ENCODE data around the gene PCDHGA8. TPM values are rescaled to one million over a fixed set of nuclear protein-coding genes. Genes with fewer than 3 reads are reported as not detected.
A peak's percentile ranks its signal among the peaks of the same experiment; 100 is the strongest.
"Not testable (repeated sequence)": the region's sequence is repeated elsewhere in the genome, so short reads cannot be mapped to it uniquely, and the experiment has no call there.

Gene PCDHGA8
- polyA plus RNA-seq, 1 donor (not counting 4 experiments of a cell fraction or from before 2014, with no cell fraction given) = 0.08 TPM

- FAIRE-seq (no peak), DNase-seq (ENCODE audit: low read depth, low spot score) (no peak)
- Histone ChIP-seq H2AFZ (ENCODE audit: control insufficient read depth, low read length) (no peak overlapping the region), H3K27ac (ENCODE audit: control insufficient read depth, insufficient read depth, low read length) (no peak overlapping the region), H3K4me3 (ENCODE audit: control insufficient read depth in 2 of 3, extremely low read depth in 1 of 3, insufficient read depth in 2 of 3, low read depth in 1 of 3, low read length in 3 of 3) (no peak overlapping the region), H4K20me1 (ENCODE audit: control insufficient read depth, extremely low read depth, insufficient read depth, low read length) (no peaks in the 10 kb centered on the region), H3K4me1 (ENCODE audit: control insufficient read depth, extremely low read depth, insufficient read depth, low read length) (no peaks in the 10 kb centered on the region), H3K9me1 (ENCODE audit: control insufficient read depth, extremely low read depth, insufficient read depth, low read length) (no peaks in the 10 kb centered on the region), H3K9ac (ENCODE audit: control insufficient read depth, extremely low read depth, insufficient read depth, low read length) (no peak overlapping the region), H3K36me3 (ENCODE audit: control insufficient read depth in 2 of 2, extremely low read depth in 1 of 2, insufficient read depth in 2 of 2, low read length in 2 of 2) (no peaks in the 10 kb centered on the region), H3K9me3 (ENCODE audit: control insufficient read depth, low read depth, low read length) (peaks cover 10% of the 10 kb centered on the region), H3K27me3 (ENCODE audit: control insufficient read depth, extremely low read depth, insufficient read depth, low read length) (no peaks in the 10 kb centered on the region), H3K4me2 (ENCODE audit: control insufficient read depth, extremely low read depth, insufficient read depth, low read depth, low read length) (no peak overlapping the region), H3K79me2 (ENCODE audit: control insufficient read depth, insufficient read depth, low read length) (no peaks in the 10 kb centered on the region)
- no peak for TF ChIP-seq EZH2 (IDR thresholded peaks at IDR 0.05; ENCODE audit: low read length)
- TF ChIP-seq, protein P1, sequence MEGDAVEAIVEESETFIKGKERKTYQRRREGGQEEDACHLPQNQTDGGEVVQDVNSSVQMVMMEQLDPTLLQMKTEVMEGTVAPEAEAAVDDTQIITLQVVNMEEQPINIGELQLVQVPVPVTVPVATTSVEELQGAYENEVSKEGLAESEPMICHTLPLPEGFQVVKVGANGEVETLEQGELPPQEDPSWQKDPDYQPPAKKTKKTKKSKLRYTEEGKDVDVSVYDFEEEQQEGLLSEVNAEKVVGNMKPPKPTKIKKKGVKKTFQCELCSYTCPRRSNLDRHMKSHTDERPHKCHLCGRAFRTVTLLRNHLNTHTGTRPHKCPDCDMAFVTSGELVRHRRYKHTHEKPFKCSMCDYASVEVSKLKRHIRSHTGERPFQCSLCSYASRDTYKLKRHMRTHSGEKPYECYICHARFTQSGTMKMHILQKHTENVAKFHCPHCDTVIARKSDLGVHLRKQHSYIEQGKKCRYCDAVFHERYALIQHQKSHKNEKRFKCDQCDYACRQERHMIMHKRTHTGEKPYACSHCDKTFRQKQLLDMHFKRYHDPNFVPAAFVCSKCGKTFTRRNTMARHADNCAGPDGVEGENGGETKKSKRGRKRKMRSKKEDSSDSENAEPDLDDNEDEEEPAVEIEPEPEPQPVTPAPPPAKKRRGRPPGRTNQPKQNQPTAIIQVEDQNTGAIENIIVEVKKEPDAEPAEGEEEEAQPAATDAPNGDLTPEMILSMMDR (optimal IDR thresholded peaks at IDR 0.05 in 1 of 3, IDR thresholded peaks at IDR 0.05 in 1 of 3, conservative IDR thresholded peaks at IDR 0.05 in 1 of 3; ENCODE audit: extremely low read depth in 1 of 3, insufficient read depth in 2 of 3, low read length in 3 of 3) = no peak
- dilution Hi-C loops (cut with MboI; ENCODE audit: extremely low pct_ligation_motif_present, low sequenced_read_pairs) = no loop called here
Measured at GRCh38 chr5:141345327-141345726, 47.1 kb upstream of the PCDHGA8 start.

DNA sequence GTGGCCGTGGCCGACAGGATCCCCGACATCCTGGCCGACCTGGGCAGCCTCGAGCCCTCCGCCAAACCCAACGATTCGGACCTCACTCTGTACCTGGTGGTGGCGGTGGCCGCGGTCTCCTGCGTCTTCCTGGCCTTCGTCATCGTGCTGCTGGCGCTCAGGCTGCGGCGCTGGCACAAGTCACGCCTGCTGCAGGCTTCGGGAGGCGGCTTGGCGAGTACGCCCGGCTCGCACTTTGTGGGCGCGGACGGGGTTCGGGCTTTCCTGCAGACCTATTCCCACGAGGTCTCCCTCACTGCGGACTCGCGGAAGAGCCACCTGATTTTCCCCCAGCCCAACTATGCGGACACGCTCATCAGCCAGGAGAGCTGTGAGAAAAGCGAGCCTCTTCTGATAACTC is 46.4 kb upstream of the PCDHGA8 start:
- FAIRE-seq; H3K9me3 ChIP-seq (ENCODE audit: control insufficient read depth, low read depth, low read length); dilution Hi-C loops (cut with MboI; ENCODE audit: extremely low pct_ligation_motif_present, low sequenced_read_pairs); H4K20me1 ChIP-seq (ENCODE audit: control insufficient read depth, extremely low read depth, insufficient read depth, low read length); H3K4me2 ChIP-seq (ENCODE audit: control insufficient read depth, extremely low read depth, insufficient read depth, low read depth, low read length); H3K9ac ChIP-seq (ENCODE audit: control insufficient read depth, extremely low read depth, insufficient read depth, low read length); H3K36me3 ChIP-seq (ENCODE audit: control insufficient read depth in 2 of 2, extremely low read depth in 1 of 2, insufficient read depth in 2 of 2, low read length in 2 of 2); H3K4me3 ChIP-seq (ENCODE audit: control insufficient read depth in 2 of 3, extremely low read depth in 1 of 3, insufficient read depth in 2 of 3, low read depth in 1 of 3, low read length in 3 of 3); H3K27ac ChIP-seq (ENCODE audit: control insufficient read depth, insufficient read depth, low read length); H3K9me1 ChIP-seq (ENCODE audit: control insufficient read depth, extremely low read depth, insufficient read depth, low read length); H2AFZ ChIP-seq (ENCODE audit: control insufficient read depth, low read length); H3K79me2 ChIP-seq (ENCODE audit: control insufficient read depth, insufficient read depth, low read length); H3K27me3 ChIP-seq (ENCODE audit: control insufficient read depth, extremely low read depth, insufficient read depth, low read length); H3K4me1 ChIP-seq (ENCODE audit: control insufficient read depth, extremely low read depth, insufficient read depth, low read length); DNase-seq (ENCODE audit: low read depth, low spot score): not testable (repeated sequence)

GRCh38 chr5:141349917-141350619 is 42.4 kb upstream of the PCDHGA8 start, which contains the start of gene PCDHGB1:
Gene PCDHGB1 (plus strand): TSS chr5:141350099. CDS start chr5:141350261, 162 bp downstream.
- Histone ChIP-seq H3K79me2 (ENCODE audit: control insufficient read depth, insufficient read depth, low read length) (no peaks in the 10 kb centered on the region), H3K9me1 (ENCODE audit: control insufficient read depth, extremely low read depth, insufficient read depth, low read length) (no peaks in the 10 kb centered on the region), H3K9ac (ENCODE audit: control insufficient read depth, extremely low read depth, insufficient read depth, low read length) (no peak within 1 kb of the TSS), H3K27ac (ENCODE audit: control insufficient read depth, insufficient read depth, low read length) (no peak within 1 kb of the TSS), H3K4me1 (ENCODE audit: control insufficient read depth, extremely low read depth, insufficient read depth, low read length) (no peaks in the 10 kb centered on the region), H3K36me3 (ENCODE audit: control insufficient read depth in 2 of 2, extremely low read depth in 1 of 2, insufficient read depth in 2 of 2, low read length in 2 of 2) (no peaks in the 10 kb centered on the region), H3K9me3 (ENCODE audit: control insufficient read depth, low read depth, low read length) (peaks cover 6% of the 10 kb centered on the region), H3K4me2 (ENCODE audit: control insufficient read depth, extremely low read depth, insufficient read depth, low read depth, low read length) (no peak within 1 kb of the TSS), H3K27me3 (ENCODE audit: control insufficient read depth, extremely low read depth, insufficient read depth, low read length) (no peaks in the 10 kb centered on the region), H3K4me3 (ENCODE audit: control insufficient read depth in 2 of 3, extremely low read depth in 1 of 3, insufficient read depth in 2 of 3, low read depth in 1 of 3, low read length in 3 of 3) (peak within 1 kb of the TSS in 1 of 3 experiments; percentile 14), H2AFZ (ENCODE audit: control insufficient read depth, low read length) (no peak within 1 kb of the TSS), H4K20me1 (ENCODE audit: control insufficient read depth, extremely low read depth, insufficient read depth, low read length) (no peaks in the 10 kb centered on the region)
- FAIRE-seq (no peak), DNase-seq (ENCODE audit: low read depth, low spot score) (no peak)
- dilution Hi-C loops (cut with MboI; ENCODE audit: extremely low pct_ligation_motif_present, low sequenced_read_pairs) = no loop called here
- TF ChIP-seq EZH2 (IDR thresholded peaks at IDR 0.05; ENCODE audit: low read length) = no peak
- TF ChIP-seq, protein P1 (optimal IDR thresholded peaks at IDR 0.05 in 1 of 3, IDR thresholded peaks at IDR 0.05 in 1 of 3, conservative IDR thresholded peaks at IDR 0.05 in 1 of 3; ENCODE audit: extremely low read depth in 1 of 3, insufficient read depth in 2 of 3, low read length in 3 of 3) = peak; percentile 35 to 53 (median 48)
